GM19397 (cell line): ENCODE results near the gene PRKACG.
"Not testable (repeated sequence)": the region's sequence is repeated elsewhere in the genome, so short reads cannot be mapped to it uniquely, and the experiment has no call there.

Experiments
- ATAC-seq: cut with Tn5 transposase; IDR thresholded peaks from one replicate; pipeline ENCODE4 v1.9.1; 2021; ENCODE audit warnings: mild to moderate bottlenecking, moderate library complexity; ENCODE audit not compliant: unreplicated experiment

Gene PRKACG

DNA sequence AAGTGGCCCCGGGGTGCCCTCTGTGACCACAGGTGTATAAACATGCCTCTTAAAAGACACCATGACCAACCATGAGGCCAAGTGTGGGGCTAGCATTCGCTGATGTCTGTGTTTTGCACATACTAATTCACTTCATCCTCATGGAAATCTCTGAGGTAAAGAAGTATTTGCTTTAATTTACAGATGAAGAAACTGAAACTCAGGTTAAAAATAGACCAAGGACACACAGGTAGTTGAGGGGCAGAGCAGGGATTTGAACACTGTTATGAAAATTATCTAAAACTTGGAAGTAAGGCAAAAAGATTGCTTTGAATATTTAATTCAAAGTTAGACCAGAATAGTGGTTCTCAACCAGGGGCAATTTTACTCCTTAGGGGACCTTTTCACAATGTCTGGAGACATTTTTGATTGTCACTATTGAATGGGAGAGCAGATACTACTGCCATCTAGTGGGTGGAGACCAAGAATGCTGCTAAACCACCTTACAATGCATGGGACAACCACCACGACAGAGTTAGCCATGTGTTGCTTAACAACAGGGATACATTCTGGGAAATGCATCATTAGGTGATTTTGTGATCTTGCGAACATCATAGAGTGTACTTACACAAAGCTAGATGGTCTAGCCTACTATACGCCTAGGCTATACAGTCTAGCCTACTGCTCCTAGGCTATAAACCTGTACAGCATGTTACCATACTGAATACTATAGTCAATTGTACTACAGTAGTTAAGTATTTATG lies 13.6 kb upstream of the PRKACG start:
- ATAC-seq = peak; percentile 73

DNA sequence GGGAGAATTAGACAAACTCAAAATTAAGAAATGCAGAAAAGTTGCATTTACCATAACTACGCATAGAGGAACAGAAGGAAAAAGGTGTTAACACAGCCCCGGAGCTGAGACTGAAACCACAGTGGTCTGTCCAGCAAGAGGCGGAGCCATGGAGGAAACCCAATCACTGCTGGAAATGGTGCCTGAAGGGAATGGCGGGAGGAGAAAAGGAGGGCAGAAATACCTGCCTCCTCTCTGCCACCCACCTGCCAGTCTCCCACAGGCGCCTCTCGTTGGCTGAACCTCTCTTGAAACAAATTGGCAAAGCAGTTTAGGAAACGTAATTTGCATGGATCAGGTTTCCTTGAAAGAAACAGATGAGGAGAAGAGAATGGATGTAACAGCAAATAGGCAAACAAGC lies 9.7 kb upstream of the PRKACG start:
- no peak for ATAC-seq

DNA sequence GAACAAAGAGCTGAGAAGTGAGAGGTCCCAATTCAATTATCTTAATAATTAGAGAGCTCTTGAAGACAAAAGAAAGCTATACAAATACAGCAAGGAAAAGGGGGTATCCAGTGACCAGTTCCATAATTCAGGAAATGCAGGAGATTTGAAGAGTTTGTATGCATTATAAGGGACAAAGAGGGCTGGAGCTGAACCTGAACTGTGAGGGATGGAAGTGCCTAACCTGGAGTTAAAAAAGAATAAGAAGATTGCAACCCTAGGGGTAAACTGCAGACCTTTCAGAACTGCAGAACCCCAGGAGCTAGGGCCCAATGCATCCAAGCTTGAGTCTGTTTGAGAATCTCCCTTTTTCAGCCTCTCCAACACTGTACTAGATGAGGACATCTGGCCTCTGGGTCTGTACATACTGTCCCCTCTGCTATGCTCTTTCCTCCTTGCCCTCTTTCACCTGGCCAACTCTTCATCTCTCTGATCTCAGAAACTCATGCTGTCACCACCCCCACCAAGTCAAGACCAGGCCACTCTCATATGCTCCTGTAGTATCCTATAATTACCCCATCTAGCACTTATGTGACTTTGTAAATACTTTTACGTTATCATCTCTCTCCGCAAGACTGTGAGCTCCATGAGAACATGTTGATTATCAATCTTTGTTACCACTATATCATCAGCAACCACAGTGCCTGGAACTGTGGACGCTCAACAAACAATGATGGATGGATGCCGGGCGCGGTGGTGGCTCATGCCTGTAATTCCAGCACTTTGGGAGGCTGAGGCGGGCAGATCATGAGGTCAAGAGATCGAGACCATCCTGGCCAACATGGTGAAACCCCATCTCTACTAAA lies 6.6 kb upstream of the PRKACG start:
- ATAC-seq = no peak

DNA sequence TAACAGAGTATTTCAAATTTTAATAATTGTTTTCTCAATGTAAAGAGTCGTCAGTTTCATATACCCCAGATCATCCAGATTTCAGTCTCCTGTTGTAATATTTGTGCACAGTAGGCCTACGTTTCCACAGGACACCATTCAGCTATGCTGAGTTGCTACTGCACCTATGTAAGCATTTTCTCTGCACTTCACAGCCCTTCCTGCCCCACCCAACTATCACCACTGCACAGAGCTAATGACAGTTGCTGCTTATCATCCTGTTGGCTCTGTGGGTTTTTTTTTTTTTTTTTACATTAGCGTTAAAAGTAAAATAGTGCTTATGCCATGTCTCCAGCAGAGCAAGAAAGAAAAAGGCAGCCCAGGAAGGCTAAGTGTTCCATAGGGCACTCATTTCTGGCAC lies 5.9 kb upstream of the PRKACG start:
- ATAC-seq = no peak

DNA sequence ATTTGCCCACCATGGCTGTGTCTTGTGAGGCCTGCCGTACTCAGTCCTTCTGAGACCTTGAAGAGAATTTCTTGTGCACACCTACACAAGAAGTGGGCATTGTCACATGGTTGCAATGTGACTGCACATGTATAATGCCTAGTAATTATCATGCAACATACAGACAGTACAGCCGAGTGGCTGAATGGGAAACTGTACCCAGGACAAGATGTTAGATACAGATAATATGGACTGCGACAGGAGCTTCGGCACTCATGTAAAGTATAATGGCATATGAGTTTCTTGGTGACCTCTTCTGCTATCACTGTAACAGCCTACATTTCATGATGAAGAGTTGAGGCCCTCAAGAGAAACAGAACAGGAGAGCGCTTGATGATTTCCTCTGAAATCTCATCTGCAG lies 4.8 kb upstream of the PRKACG start:
- no peak for ATAC-seq

DNA sequence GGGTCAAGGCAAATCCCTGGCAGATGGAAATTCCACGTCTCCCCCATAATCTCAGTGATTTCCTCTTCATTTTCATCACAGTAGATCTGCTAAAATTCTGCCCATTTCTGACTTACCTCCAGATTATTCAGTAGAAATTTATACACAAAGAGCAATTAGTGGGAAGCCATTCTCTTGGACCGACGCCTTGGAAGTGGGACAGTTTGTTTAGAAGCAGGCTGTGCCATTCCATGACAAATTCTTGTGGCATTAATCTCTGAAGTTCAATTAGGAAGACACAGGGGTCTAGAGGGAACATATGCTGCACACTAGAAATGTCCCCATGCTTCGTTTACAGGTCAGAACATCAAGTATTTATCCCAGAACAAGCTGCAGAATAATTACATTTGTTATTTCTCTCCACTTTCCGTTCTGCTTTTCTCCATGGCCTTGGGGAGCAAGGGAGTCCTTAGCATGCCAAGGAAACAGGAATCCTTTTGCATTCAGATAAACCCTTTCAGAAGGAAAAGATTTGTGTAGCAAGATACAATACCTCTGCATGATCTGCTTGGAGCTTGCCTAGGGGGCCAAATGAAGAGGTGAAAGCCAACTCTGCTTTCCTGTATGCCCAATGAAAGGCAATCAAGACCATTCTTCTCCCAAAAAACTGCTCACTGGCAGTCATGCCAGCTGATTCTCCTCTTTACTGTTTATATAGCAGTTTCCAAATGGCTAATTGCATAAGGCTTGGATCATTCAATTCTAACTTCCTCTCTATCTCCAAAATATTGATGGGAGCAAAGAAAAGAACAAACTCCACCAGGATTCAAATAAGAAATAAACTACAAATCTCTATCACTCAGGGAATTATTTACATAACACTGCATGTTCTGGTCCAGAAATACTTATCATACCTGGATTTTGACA lies 2.5 kb upstream of the PRKACG start:
- no peak for ATAC-seq

DNA sequence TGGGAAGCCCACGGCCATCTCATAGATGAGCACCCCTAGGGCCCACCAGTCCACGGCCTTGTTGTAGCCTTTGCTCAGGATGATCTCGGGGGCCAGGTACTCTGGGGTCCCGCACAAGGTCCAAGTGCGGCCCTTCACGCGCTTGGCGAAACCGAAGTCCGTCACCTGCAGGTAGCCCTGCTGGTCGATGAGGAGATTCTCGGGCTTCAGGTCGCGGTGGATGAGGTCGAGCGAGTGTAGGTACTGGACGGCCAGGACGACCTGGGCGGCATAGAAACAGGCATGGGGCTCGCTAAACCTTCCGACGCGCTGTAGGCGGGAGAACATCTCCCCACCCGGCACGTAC lies 558 bp downstream of the PRKACG start:
- no peak for ATAC-seq

DNA sequence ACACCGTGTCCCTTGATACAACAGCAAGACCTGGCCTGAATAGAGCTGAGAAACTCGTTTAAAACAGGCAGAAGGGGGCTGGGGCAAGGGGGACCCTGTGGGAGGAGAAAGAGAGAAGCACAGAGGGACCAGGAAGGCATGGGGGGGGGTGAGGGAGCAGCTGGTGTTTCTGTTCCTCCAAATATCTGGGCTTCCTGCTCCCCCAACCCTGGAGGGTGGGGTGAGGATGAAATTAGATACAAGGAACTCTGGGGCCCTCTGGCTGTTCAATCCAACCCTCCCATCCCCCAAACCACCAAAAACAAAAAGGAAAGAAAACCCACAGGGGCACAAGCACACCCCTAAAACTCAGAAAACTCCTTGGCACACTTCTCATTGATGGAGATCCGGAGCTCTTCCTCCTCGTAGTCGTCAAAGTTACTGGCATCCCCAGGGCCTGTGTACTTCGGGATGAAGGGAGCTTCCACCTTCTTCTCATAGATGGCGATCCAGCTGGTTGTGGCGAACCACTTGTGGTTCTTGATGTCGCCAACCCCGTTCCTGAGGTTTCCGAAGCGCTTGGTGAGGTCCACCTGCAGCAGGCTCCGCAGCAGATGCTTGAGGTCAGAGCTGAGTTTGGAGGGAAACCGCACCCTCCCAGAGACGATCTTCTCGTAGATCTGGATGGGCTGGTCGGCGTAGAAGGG lies 1.1 kb downstream of the PRKACG start:
- no peak for ATAC-seq

DNA sequence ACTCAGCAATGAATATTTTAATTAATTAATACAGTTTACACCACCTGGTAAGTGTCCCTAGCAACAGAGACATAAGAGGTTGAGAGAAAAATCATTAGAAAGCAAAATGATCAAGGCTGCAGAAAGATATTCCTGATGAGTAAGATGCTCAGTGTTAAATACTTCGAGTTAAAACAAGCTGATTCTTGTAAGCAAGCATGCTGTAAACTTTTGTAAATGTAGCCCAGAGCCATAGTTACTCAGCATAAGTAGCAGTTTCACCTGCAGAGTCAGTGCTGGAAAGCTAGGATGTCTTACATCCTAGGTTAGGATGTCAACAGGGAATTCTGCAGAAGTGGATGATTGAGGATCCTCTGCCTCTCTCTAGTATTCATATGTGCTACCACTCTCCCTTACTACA lies 4.2 kb downstream of the PRKACG start:
- no peak for ATAC-seq

DNA sequence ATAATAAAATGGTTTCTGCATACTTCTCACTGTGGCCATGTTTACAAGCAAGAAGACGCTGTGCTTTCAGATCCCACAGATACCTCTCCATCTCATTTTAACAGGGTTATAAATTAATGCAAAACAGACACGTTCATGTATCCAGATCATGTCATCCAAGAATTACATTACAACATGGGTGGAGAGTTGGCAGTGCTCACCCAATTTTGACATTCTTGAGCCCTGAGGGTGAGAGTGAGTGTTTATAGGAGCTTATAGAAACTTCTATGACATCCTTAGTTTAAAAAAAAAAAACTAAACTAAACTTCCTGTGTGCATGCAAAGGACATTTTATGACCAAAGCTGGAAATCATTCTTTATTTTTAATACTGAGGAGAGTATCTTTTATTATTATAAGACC lies 9.1 kb downstream of the PRKACG start:
- no peak for ATAC-seq

DNA sequence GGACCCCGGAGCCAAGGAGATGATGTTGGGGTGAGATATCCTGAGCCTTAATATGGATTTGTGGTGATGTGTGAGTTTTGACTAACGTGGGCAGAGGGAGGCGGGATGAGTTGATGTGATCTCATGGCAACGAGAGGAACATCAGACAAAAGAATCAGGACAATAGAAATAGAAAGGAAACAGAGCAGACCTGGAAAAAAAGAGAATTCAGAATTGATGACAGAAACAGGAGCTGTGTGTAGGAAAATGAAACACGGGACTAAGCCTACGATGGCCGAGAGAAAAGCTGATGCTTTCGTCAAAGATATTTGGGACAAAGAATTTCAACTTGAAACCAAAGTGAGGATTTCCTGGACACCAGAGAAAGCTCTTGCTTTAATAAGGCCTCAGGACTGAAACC lies 10.9 kb downstream of the PRKACG start:
- no peak for ATAC-seq

DNA sequence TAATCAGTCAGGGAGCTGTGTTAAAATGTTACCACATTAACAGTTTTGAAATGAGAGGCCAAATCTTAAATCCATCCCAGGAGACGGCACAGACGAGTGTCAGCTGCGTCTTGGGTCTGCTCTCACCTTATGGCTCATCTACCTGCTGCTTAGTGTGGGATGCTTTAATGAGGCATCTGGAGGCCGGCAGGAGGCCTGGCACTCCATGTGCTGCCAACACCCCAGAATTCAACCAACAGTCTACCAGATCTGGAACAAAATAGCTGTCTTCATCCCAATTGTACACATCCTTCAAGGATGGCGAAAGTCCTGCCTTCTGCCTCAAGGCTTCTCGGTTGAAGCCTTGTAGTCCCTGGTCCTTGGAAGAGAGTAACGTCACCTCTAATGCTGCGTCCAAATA lies 12.0 kb downstream of the PRKACG start:
- no peak for ATAC-seq

DNA sequence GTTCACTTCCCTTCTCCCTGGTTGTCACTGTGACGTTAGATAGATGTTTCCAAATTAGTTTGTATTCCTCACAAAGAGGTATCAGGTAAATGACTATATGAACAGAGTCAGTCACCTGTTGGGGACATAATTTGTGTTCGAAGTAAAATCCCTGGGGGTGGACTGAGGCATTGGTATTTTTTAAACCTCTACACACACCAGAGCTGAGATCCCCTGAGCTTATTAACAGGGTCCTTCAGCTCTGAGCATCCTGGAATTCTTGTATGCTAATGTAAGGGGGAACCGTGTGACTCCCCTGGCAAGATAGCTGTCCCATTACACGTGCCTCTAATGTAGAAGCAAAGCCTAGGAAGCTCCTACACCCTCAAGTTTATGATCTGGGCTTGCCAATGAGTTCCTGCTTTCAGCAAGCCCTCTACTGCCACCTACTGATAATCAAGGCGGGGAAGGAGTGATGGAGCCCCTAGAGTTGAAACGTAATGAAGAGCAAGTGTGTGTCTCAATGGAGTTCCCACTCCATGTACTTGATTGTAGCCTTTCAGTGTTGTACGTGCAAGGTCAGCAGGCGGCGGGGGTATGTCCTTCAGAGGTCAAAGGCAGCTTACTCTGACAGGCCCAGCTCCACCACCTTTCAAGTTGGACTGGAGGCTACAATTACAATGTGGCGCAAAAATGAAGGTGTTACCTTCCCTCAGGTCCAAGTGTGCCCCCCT lies 14.4 kb downstream of the PRKACG start:
- peak; percentile 67 for ATAC-seq

DNA sequence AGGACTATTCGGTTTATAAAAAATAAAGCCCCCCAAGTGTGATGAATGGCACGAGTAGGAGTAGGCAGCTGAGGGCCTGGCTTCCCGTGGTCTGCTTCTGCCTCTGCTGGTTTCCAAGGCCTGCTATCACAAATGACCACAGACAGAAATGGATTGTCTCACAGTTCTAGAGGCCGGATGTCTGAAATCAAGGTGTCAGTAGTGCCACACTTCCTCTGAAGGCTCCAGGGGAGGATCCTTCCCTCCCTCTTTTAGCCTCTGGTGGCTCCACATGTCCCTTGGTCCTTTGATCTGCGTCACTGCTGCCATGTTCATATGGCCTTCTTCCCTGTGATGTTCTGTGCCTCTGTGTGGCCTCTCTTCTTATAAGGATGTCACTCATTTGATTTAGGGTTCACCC lies 15.1 kb downstream of the PRKACG start:
- peak; percentile 42 for ATAC-seq

DNA sequence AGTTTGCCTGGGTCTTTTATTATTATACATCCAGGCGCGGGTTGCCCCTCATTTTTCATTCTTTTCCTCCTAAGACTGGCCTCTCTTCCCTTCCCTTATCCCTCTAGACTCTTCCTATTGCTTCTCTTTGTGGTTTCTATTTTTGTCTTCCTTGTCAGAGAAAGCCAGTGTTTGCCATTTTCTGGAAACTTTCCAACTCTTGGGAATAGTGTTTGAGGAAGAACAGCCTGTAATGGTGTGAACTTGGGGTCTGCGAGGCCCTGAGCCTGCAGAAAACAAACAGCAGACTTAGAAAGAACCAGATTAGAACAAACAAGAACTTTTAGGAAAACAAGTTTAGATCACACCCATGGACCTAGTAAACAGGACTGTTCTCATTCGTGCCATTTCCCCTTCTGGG lies 15.5 kb downstream of the PRKACG start:
- no peak for ATAC-seq

DNA sequence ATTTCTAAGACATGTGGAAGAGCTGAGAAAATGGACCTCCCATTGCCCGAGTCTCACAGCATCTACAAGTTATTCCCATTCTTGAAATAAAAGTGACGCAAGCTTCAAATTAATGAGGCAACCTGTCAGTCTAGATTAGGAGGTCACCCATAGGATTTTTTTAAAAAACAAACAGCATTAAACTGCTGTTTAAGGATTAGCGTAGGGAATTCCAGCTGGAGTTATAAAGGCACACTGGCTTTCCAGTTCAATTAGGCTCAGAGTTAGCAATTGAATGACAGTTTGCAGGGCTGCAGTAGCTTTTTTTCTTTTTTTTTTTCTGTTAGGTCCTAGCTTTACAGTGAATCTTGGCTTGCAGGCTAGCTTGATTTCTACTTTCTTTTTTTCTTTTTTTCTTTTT lies 16.2 kb downstream of the PRKACG start:
- no peak for ATAC-seq

DNA sequence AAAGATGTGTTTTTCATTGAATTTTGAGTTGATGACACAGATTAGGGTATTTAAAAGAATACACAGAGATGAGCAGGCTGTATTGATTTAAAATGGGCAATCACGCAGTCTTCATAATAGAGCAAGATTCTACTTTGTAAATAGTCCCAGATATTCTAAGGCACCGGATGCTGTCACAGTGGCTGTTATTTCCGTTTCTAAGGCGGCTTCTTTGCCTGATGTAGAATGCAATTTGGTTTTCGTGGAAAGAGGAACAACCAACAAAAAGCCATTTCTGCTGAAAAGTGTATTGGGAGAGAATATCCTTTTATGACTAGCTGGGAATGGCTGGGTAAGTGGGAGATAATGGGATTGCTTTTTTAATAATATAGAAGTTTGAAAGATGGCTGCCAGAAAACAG lies 17.5 kb downstream of the PRKACG start:
- ATAC-seq = no peak

DNA sequence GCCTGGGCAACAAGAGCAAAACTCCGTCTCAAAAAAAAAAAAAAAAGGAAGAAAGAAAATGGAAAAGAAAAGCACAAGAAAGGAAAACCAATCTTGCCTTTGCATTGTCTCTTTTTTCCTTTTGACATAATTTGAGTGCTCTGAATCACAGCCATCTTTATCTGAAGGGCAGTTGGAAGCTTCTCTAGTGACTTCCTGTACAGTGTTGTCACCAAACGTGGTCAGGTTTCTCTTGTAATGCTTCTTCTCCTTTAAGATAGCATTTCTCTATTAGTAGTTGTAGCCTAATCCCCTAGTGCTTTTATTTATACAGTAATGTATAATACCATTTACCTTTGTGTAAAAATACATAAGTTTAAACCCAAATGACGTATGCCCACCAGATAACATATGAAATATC lies 18.1 kb downstream of the PRKACG start:
- ATAC-seq = no peak

DNA sequence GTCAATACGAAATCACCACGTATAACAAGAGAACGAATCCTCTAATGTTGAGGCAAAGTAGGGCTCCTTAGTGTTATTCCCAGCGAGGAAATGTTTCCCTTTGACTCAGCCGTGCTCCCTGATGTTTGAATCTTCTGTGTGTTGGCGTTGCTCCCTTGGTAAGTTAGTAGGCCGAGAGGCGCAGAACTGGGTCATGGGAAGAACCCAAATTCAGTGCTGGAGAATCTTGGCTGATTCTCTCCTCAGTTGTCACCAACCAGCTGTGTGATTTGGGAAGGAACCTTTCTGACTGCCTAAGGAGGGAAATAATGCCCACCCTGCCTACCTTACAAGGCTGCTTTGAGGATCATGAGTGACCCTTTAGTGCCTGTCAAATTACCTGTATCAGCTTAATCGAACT lies 22.5 kb downstream of the PRKACG start:
- no peak for ATAC-seq

DNA sequence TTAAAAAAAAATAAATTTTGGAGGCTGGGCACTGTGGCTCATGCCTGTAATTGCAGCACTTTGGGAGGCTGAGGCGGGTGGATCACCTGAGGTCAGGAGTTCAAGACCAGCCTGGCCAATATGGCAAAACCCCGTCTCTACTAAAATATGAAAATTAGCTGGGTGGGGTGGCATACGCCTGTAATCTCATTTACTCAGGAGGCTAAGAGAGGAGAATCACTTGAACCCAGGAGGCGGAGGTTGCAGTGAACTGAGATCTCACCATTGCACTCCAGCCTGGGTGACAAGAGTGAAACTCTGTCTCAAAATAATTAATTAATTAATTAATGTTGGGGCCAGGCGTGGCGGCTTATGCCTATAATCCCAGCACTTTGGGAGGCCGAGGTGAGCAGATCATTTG lies 27.0 kb downstream of the PRKACG start:
- not testable (repeated sequence) for ATAC-seq
